ENCODE measurements around the gene UPK2.
"Not testable (repeated sequence)": the region's sequence is repeated elsewhere in the genome, so short reads cannot be mapped to it uniquely, and the experiment has no call there.

DNA sequence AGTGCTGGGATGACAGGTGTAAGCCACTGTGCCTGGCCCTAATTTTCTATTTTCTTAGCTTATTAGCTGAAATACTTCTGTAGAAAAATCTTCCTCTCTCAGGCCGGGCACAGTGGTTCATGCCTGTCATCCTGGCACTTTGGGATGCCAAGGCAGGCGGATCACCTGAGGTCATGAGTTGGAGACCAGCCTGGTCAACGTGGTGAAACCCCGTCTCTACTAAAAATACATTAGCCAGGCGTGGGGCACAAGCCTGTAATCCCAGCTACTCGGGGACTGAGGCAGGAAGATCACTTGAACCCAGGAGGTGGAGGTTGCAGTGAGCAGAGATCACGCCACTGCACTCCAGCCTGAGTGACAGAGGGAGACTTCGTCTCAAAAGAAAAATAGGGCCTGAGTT, 28.2 kb downstream of the UPK2 start:
- TF ChIP-seq, protein P1, sequence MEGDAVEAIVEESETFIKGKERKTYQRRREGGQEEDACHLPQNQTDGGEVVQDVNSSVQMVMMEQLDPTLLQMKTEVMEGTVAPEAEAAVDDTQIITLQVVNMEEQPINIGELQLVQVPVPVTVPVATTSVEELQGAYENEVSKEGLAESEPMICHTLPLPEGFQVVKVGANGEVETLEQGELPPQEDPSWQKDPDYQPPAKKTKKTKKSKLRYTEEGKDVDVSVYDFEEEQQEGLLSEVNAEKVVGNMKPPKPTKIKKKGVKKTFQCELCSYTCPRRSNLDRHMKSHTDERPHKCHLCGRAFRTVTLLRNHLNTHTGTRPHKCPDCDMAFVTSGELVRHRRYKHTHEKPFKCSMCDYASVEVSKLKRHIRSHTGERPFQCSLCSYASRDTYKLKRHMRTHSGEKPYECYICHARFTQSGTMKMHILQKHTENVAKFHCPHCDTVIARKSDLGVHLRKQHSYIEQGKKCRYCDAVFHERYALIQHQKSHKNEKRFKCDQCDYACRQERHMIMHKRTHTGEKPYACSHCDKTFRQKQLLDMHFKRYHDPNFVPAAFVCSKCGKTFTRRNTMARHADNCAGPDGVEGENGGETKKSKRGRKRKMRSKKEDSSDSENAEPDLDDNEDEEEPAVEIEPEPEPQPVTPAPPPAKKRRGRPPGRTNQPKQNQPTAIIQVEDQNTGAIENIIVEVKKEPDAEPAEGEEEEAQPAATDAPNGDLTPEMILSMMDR (conservative IDR thresholded peaks at IDR 0.05; ENCODE audit: low read length) = not testable (repeated sequence)
- not testable (repeated sequence) for TF ChIP-seq EZH2phosphoT487 (IDR thresholded peaks at IDR 0.05; ENCODE audit: borderline replicate concordance)

Data from Loucy (cell line).